Sigmoid colon (tissue), 7 donors: ENCODE measurements around the gene ACSS2. TPM values are rescaled to one million over a fixed set of nuclear protein-coding genes. Genes with fewer than 3 reads are reported as not detected.

Experiments
- DNase-seq: peaks from one replicate; pipeline ENCODE4 v3.0.0-alpha.2; 2019
- H3K27ac ChIP-seq, 4 donors: fragments of 200-600 bp; sonication (generic); one replicate each; pipeline ENCODE4 v1.5.1; 2016 to 2019; ENCODE audit warnings: mild to moderate bottlenecking in 1 of 4
- H3K27me3 ChIP-seq, 3 donors: fragments of 200-600 bp; sonication (generic); one replicate each; pipeline ENCODE4 v1.5.1; 2019; ENCODE audit warnings: mild to moderate bottlenecking in 1 of 3
- H3K36me3 ChIP-seq, 4 donors: fragments of 200-600 bp; sonication (generic); one replicate each; pipeline ENCODE4 v1.5.1; 2016 to 2019
- H3K4me1 ChIP-seq, 4 donors: fragments of 200-600 bp; sonication (generic); one replicate each; pipeline ENCODE4 v1.5.1; 2017 to 2019
- H3K4me3 ChIP-seq, 4 donors: fragments of 200-600 bp; sonication (generic); one replicate each; pipeline ENCODE4 v1.5.1; 2017 to 2019; ENCODE audit warnings: mild to moderate bottlenecking in 2 of 4, moderate library complexity in 1 of 4
- H3K9me3 ChIP-seq, 4 donors: fragments of 200-600 bp in 3 of 4; sonication (generic) in 3 of 4; one replicate each; pipeline versions ENCODE4 v1.5.1 to v1.6.1; 2013 to 2019
- CTCF ChIP-seq, 4 experiments: fragments of 450-650 bp in 3 of 4; fragments of 200-600 bp in 1 of 4; IDR thresholded peaks; one replicate each; pipeline ENCODE4 v1.5.1; 2016 to 2019; ENCODE audit warnings: antibody characterized with exemption in 4 of 4, mild to moderate bottlenecking in 3 of 4, moderate library complexity in 2 of 4
- EP300 ChIP-seq, 4 donors: sonication (generic); formaldehyde crosslinking; IDR thresholded peaks; one replicate each; pipeline ENCODE4 v1.6.1; 2017; ENCODE audit warnings: antibody characterized with exemption in 4 of 4
- POLR2A ChIP-seq, 2 donors: fragments of 450-650 bp; IDR thresholded peaks; one replicate each; pipeline ENCODE4 v1.6.1; 2016; ENCODE audit warnings: antibody characterized with exemption in 2 of 2, mild to moderate bottlenecking in 2 of 2, moderate library complexity in 2 of 2
- POLR2AphosphoS5 ChIP-seq, 4 donors: sonication (generic); formaldehyde crosslinking; IDR thresholded peaks; one replicate each; pipeline ENCODE4 v1.6.1; 2017; ENCODE audit warnings: antibody characterized with exemption in 4 of 4
- WGBS, 2 donors: extraction: QIAGEN DNeasy Blood & Tissue Kit; methylation state at CpG; one replicate each; pipeline ENCODE4 v1.1.7; 2013; 5-methylcytosine and 5-hydroxymethylcytosine counted together
- intact Hi-C: fragments of 100-400 bp; cut with DNase I; formaldehyde crosslinking; loops from one replicate; pipeline ENCODE4 v1.15.1; 2023
- polyA plus RNA-seq, 3 donors: library from polyadenylated mRNA; stranded (reverse); fragments of 200-250 nt; gene quantifications; one replicate each; pipeline ENCODE4 v1.2.3, GENCODE V29; 2013
- total RNA-seq, 4 donors: library from RNA; depleted of rRNA; stranded (reverse); fragments of >200 nt; gene quantifications; one replicate each; pipeline ENCODE4 v1.1.0, GENCODE V29; 2016
- donor health status: healthy with polysubstance abuse.
- donor health status: Bipolar disorder and iron deficiency.
- donor health status: healthy.

ACSS2 gene
- total and polyA plus RNA-seq, 7 donors, result 29.7 to 232 (median 70.1) TPM

- Histone ChIP-seq H3K4me3 (no peak overlapping the region), H3K36me3 (peaks cover 0 to 53% (median 24%) of the 10 kb centered on the region in 4 donors), H3K9me3 (no peaks in the 10 kb centered on the region), H3K27me3 (no peaks in the 10 kb centered on the region), H3K4me1 (peaks cover 0 to 13% (median 8%) of the 10 kb centered on the region in 4 donors), H3K27ac (no peak overlapping the region)
- no peak for TF ChIP-seq POLR2A (IDR thresholded peaks at IDR 0.05)
- TF ChIP-seq CTCF (IDR thresholded peaks at IDR 0.05), result no peak
- TF ChIP-seq POLR2AphosphoS5 (IDR thresholded peaks at IDR 0.05), result no peak
- no peak for TF ChIP-seq EP300 (IDR thresholded peaks at IDR 0.05)
- 70 to 81% methylated on average over 3 of the region's 3 CpGs for WGBS, 2 donors
- no peak for DNase-seq
- intact Hi-C loops, result no loop called here
Observed at GRCh38 chr20:34921436-34921835, 45.0 kb downstream of the ACSS2 start.

GRCh38 chr20:34922654-34923381, 46.4 kb downstream of the ACSS2 start:
- intact Hi-C loops, result no loop called here
- 93% methylated on average over 5 of the region's 5 CpGs for WGBS, 2 donors
- Histone ChIP-seq H3K9me3 (no peaks in the 10 kb centered on the region), H3K36me3 (peaks cover 0 to 67% (median 34%) of the 10 kb centered on the region in 4 donors), H3K4me1 (peaks cover 0 to 13% (median 8%) of the 10 kb centered on the region in 4 donors), H3K27me3 (no peaks in the 10 kb centered on the region), H3K27ac (peak overlapping the region in 3 of 4 donors; percentile 6 to 63 (median 48)), H3K4me3 (no peak overlapping the region)
- TF ChIP-seq POLR2AphosphoS5 (IDR thresholded peaks at IDR 0.05) (no peak), EP300 (IDR thresholded peaks at IDR 0.05) (no peak), POLR2A (IDR thresholded peaks at IDR 0.05) (no peak), CTCF (IDR thresholded peaks at IDR 0.05) (no peak)
- DNase-seq, result no peak

DNA sequence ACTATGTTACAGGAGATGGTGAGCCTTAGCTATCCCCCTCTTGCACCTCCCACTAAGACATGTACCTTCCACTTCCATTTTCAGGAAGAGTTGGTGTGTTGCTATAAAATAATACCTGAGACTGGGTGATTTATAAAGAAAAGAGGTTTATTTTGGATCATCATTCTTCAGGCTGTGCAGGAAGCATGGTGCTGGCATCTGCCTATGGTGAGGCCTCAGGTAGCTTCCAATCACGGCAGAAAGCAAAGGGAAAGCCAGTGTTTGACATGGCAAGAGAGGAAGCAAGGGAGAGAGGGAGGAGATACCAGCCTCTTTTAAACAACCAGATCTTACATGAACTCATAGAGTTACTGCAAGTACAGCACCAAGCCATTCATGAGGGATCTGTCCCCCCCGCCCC, 47.0 kb downstream of the ACSS2 start:
- Histone ChIP-seq H3K27ac (peak overlapping the region in 2 of 4 donors; percentile 48 to 63), H3K9me3 (no peaks in the 10 kb centered on the region), H3K27me3 (no peaks in the 10 kb centered on the region), H3K4me3 (no peak overlapping the region), H3K36me3 (peaks cover 0 to 73% (median 36%) of the 10 kb centered on the region in 4 donors), H3K4me1 (peaks cover 0 to 13% (median 8%) of the 10 kb centered on the region in 4 donors)
- 96% methylated on average over 2 of the region's 2 CpGs for WGBS, 2 donors
- no peak for DNase-seq
- no peak for TF ChIP-seq POLR2AphosphoS5 (IDR thresholded peaks at IDR 0.05)
- no peak for TF ChIP-seq EP300 (IDR thresholded peaks at IDR 0.05)
- TF ChIP-seq CTCF (IDR thresholded peaks at IDR 0.05), result no peak
- no peak for TF ChIP-seq POLR2A (IDR thresholded peaks at IDR 0.05)
- intact Hi-C loops, result no loop called here

DNA sequence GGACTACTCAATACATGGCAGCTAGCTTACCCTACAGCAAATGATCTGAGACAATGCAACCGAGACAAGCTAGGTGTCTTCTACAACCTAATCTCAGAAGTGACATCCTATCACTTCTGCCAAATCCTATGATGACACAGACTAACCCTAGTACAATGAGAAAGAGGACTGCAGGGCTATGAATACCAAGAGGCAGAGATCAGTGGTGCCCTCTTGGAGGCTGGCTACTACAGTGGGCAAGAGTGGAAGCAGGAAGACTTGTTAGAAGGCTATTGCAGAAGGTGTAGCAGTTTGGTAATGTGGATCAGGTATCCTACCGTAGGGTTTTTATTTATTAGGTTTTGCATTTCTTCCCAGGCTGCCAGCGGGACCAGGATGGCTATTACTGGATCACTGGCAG, 48.9 kb downstream of the ACSS2 start:
- Histone ChIP-seq H3K4me3 (no peak overlapping the region), H3K36me3 (peaks cover 0 to 86% (median 35%) of the 10 kb centered on the region in 4 donors), H3K27ac (no peak overlapping the region), H3K27me3 (no peaks in the 10 kb centered on the region), H3K4me1 (peaks cover 0 to 13% (median 8%) of the 10 kb centered on the region in 4 donors), H3K9me3 (no peaks in the 10 kb centered on the region)
- WGBS, 2 donors, result 94 to 96% methylated on average over 3 of the region's 3 CpGs
- intact Hi-C loops, result no loop called here
- TF ChIP-seq POLR2A (IDR thresholded peaks at IDR 0.05) (no peak), CTCF (IDR thresholded peaks at IDR 0.05) (no peak), EP300 (IDR thresholded peaks at IDR 0.05) (no peak), POLR2AphosphoS5 (IDR thresholded peaks at IDR 0.05) (no peak)
- DNase-seq, result no peak
